ENCODE data around the gene GAREM1.

Gene GAREM1

GRCh38 chr18:32424696-32425095, 46.0 kb downstream of the GAREM1 start:
- DNase-seq (ENCODE audit: low spot score), result no peak

GRCh38 chr18:32422978-32423740, 47.5 kb downstream of the GAREM1 start:
- DNase-seq (ENCODE audit: low spot score), result no peak

DNA sequence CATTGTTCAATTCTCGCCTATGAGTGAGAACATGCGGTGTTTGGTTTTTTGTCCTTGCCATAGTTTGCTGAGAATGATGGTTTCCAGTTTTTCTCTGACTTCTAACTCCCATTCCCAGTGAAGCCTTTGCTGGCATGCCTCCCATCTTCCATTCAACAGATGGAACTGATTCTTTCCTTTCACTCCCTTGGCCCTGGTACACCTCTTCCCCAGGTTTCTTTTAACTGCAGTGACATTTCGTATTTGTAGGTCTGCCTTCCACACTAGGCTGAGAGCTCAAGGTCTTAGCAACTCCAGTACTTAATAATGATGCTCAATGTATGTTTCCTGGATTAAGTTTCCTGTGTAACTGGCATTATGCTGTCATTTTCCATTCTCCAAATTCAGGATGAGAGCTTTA, 48.5 kb downstream of the GAREM1 start:
- no peak for DNase-seq (ENCODE audit: low spot score)

DNA sequence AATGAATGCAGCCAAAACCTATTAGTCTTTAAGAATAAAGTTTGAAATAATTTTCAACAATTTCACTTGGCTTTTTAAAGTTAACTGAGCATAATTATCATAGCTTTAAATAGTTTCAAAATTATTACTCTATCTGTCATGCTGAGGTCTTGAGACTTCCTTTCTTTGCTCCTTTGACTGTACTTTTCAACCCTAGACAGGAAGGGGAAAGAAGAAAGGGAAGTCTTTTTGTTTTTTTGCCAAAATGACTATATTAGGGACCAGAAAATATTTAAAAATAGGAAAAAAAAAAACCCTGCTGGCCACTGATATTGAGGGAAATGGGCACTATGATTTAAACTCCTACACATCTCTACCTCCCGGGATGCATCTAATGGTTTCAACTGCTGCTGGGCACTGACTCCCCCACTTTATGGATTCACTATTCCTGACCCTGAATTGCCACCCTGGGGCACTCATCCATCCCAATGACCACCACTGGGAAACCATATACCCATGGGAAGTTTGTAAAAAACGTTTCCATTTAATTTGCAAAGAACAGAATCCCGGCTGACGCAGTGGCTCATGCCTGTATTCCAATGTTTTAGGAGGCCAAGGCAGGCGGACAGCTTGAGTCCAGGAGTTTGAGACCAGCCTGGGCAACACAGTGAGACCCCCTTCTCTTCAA, 50.5 kb downstream of the GAREM1 start:
- DNase-seq (ENCODE audit: low spot score), result no peak

GRCh38 chr18:32418148-32418547, 52.5 kb downstream of the GAREM1 start:
- DNase-seq (ENCODE audit: low spot score), result no peak

- no peak for DNase-seq (ENCODE audit: low spot score)
Measured at GRCh38 chr18:32405588-32405987, 65.1 kb downstream of the GAREM1 start.

DNA sequence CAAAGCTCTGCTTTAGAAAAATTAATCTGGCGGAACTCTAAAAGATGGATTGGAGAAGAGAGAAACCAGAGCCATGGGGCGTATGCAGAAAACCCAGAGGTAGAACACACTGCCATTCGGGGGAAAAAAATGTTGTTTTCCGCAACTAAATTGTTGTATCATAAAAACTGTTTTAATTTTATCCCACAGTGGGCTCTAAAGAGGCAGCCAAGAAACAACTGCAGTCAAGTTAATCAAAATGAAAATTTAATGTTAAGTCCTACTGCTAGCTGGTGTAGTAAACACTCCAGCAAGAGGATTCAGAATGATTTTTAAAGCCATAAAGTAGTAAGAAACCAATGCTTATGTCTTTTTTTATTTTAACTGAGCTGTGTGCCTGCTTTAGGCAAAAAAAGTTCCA, 69.1 kb downstream of the GAREM1 start:
- no peak for DNase-seq (ENCODE audit: low spot score)

- DNase-seq (ENCODE audit: low spot score), result no peak
Measured at GRCh38 chr18:32393407-32393806, 77.3 kb downstream of the GAREM1 start.

- no peak for DNase-seq (ENCODE audit: low spot score)
Measured at GRCh38 chr18:32391126-32391525, 79.6 kb downstream of the GAREM1 start.

DNA sequence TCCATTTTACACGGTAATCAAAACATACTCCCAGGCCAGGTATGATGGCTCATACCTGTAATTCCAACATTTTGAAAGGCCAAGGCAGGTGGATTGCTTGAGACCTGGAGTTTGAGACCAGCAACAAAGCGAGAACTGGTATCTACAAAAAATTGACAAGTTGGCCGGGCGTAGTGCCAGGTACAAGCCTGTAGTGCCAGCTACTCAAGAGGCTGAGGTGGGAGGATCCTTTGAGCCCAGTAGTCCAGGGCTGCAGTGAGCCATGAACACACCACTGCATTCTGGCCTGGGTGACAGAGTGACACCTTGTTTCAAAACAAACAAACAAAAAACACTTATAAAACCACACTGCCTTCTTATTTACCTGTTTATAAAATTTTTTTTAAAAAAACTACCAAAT, 80.8 kb downstream of the GAREM1 start:
- no peak for DNase-seq (ENCODE audit: low spot score)

DNA sequence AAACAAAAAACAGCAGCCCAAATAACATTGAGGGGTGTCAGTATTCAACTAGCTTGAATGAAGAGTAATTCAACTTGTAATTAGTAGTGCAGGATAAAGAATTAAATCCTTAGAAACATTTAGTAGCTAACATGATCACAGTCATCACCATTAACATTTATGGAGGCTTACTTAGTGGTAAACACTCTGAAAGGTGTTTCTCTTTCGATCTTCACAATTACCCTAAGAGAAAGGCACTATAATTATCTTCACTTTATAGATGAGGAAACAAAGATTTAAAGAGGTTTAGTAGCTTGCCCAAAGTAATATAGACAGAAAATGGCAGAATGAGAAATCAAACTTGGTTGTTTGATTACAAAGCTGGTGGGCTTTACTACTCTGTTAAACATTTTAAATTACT, 81.5 kb downstream of the GAREM1 start:
- no peak for DNase-seq (ENCODE audit: low spot score)

DNA sequence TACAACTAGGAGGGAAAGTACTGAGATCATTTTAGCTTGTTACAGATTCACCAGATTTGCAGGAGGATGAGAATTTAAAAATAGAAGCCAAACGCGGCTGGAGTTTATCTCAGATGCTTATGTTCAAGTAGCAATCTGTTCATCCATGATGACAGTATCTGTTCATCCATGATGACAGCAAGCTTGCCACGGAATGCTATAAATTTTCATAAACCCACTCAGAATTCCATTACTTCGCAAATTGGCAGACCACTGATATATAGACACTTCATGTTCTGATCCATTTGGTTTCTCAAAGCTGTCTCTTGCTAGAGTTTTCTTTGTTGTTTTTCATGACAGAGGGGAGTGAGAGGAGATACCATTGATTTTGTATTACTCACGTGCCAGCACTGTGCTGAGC, 84.2 kb downstream of the GAREM1 start:
- DNase-seq (ENCODE audit: low spot score), result no peak

DNA sequence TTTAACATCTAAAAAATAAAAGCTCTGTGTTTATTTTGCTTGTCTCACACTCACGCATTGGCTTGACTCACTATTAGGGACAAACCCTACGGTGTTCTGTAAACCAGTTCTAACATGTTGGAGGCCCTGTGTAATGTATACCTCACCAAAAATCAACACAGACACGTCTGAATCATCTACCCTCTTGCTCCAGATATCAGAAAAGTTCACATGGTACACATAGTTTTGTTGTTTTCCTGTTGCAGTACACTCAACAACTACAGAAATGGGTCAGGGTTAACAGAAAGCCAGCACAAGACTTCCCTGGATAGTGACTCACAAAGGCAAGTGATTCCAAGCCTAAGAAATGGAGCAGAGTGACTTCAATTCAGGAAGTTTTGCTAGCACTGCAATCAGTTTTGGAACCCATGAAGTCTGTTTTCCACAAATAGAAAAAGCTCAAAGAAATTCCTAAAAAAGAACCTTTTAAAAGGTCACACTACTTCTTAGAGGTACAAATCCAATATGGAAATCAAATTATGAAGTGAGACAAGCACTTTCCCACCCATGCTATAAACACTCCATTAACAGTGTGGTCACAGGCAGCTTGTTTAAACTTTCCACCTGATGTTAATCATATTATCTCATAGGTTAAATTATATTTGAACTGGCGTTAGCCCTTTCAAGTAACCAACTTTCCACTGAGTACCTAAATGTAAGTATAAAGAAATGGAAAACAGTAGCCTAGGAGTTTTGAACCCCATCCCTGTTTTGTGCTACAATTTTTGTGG, 87.4 kb downstream of the GAREM1 start:
- DNase-seq (ENCODE audit: low spot score), result no peak

DNA sequence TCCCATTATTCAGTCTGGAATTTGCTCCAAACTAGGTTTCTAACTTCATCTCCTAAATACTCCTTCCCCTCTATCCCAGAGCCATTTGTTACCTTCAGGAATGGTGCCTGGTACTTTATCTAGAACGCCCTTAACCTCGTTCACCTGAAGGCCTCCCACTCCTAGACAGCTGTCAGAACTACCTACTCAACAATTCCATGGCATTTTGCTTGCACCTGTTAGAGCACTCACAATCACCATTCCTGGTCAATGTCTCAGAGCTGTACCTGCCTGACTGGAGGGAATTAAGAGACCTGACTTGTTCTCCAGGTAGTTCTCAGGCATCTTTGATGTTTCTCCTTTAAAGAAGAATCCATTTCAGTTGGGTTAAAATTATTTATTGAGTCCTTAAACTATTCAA, 88.9 kb downstream of the GAREM1 start:
- DNase-seq (ENCODE audit: low spot score), result no peak

GRCh38 chr18:32380559-32380958, 90.1 kb downstream of the GAREM1 start:
- no peak for DNase-seq (ENCODE audit: low spot score)

DNA sequence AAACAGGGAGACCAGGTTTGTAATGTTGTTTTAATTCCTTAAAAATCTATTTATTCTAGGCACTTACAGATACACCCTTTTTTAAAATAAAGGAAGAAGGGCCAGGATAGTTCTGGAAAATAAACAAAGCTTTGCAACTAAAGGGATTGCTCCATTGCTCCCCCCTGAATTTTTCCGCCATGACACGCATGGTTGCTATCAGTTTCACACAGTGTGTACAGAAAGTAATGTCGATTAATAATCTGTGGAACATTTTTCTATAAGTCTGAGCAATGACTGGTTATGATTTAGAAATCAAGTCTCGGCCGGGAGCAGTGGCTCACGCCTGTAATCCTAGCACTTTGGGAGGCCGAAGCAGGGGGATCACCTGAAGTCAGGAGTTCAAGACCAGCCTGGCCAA, 90.8 kb downstream of the GAREM1 start:
- DNase-seq (ENCODE audit: low spot score), result no peak

DNA sequence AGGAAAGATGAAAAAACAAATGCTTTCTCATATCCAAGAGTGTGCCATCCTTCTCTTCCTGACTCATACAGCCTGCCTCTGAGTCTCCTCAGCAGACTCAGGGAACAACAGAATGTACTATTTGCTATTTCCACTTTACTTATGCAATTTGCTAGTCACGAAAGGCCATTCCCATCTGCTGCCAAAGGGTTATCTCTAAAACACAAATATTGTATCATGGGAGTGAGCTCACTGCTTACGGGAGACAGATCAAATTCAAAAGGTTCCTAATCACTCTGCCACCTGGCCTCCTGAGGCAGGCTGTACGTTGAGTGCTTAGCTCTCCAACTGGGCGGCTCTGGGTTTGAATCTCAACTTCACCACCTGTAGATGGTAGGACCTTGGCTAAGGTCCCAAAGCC, 92.0 kb downstream of the GAREM1 start:
- DNase-seq (ENCODE audit: low spot score), result no peak

GRCh38 chr18:32373995-32374394, 96.7 kb downstream of the GAREM1 start:
- no peak for DNase-seq (ENCODE audit: low spot score)

- no peak for DNase-seq (ENCODE audit: low spot score)
Measured at GRCh38 chr18:32373505-32373904, 97.2 kb downstream of the GAREM1 start.

GRCh38 chr18:32372381-32373061, 98.2 kb downstream of the GAREM1 start:
- DNase-seq (ENCODE audit: low spot score), result no peak

DNA sequence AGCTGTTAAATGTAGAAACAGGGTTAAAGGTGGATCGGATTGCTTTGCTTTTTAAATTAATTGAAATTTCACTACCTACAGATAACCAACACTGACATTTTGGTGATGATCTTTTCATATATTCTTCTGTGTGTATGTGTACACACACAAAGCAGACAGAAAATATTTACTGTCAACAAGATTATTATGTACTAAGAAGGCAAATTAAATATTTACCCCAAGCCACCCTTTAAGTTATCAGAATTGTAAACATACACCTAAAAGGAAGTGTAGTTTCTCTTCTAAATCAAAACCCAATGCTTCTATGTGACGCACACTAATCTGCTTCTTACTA, 98.7 kb downstream of the GAREM1 start:
- no peak for DNase-seq (ENCODE audit: low spot score)

DNA sequence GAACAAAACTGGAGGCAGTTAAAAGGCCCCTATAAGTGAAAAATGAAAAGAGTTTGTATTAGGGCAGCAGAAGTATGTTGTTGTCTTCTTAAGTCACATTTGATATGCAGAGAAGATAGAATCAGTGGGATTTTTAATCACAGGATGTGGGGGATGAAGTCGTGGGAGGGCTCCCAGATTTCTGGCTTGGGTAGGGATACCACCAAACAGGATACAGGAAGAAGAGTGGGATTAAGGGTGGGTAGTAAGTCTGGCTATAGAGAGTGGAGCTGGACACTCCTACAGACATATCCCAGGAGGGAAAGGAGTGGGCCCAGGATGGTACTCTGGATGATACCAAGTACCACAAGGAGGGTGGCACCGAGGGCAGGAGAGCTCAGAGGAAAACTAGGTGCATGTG, 99.3 kb downstream of the GAREM1 start:
- DNase-seq (ENCODE audit: low spot score), result no peak

DNA sequence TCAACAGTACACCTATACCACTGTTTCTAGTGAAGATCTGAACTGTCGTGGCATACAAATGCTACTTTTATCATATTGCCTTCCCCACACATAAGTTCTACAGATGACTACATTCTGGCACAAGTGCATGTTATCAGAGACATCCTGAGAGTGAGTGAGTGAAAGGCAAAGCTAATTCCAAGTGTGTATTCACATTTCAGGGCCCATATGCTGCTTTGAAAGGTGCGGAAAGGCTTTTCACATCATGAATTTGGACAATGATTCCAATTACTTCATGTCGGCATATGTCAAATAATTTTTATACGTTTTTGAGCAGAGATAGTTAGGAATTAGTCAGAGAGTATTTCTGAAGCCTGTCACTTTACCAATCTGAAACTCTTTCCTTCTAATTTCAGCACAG, 101.7 kb downstream of the GAREM1 start:
- no peak for DNase-seq (ENCODE audit: low spot score)
